OCI-LY7 (cell line): ENCODE results near the gene CYP4F2. TPM values are rescaled to one million over a fixed set of nuclear protein-coding genes. Genes with fewer than 3 reads are reported as not detected.
"Not testable (repeated sequence)": the region's sequence is repeated elsewhere in the genome, so short reads cannot be mapped to it uniquely, and the experiment has no call there.

Source experiments
- BruUV-seq: library from RNA; stranded (reverse); fragments of 400-500 nt; replicated peaks from 2 replicates; lab custom pipeline; 2021; lab: Mats Ljungman, UMichigan
- CTCF ChIA-PET: fragments of 300-600 bp; sonication (Branson Sonifier 250); formaldehyde crosslinking; loops from one replicate; lab custom pipeline; 2022; ENCODE audit warnings: antibody characterized with exemption; ENCODE audit not compliant: unreplicated experiment; lab: Charles Lee
- POLR2A ChIA-PET: fragments of 300-600 bp; sonication (Branson Sonifier 250); formaldehyde crosslinking; loops from one replicate; lab custom pipeline; 2022; ENCODE audit warnings: antibody characterized with exemption; lab: Charles Lee
- DNase-seq: peaks from one replicate; pipeline ENCODE4 v3.0.0-alpha.2; 2015; ENCODE audit warnings: low spot score
- H2AFZ ChIP-seq: fragments of 200-600 bp; sonication (generic), shearing (Covaris generic); 2 replicates; pipeline ENCODE4 v1.6.1; 2014; ENCODE audit warnings: mild to moderate bottlenecking, antibody characterized with exemption, low read length, moderate library complexity
- H3K27ac ChIP-seq: fragments of 200-600 bp; sonication (generic); 2 replicates; pipeline ENCODE4 v1.5.1; 2014; ENCODE audit warnings: mixed run types, low read depth, mild to moderate bottlenecking, moderate library complexity, low read length, inconsistent platforms; ENCODE audit not compliant: poor library complexity, severe bottlenecking
- H3K36me3 ChIP-seq: fragments of 200-600 bp; sonication (generic); 2 replicates; pipeline ENCODE4 v1.6.1; 2014; ENCODE audit warnings: mild to moderate bottlenecking, antibody characterized with exemption, low read length, moderate library complexity, mixed read lengths; ENCODE audit not compliant: insufficient read depth
- H3K4me1 ChIP-seq: fragments of 200-600 bp; sonication (generic); 2 replicates; pipeline ENCODE4 v1.5.1; 2014; ENCODE audit warnings: mild to moderate bottlenecking, low read length; ENCODE audit not compliant: insufficient read depth, poor library complexity, severe bottlenecking
- H3K4me2 ChIP-seq: fragments of 200-600 bp; sonication (generic); 2 replicates; pipeline ENCODE4 v1.6.1; 2014; ENCODE audit warnings: mild to moderate bottlenecking, low read length
- H3K4me3 ChIP-seq: fragments of 200-600 bp; sonication (generic); 2 replicates; pipeline ENCODE4 v1.5.1; 2014; ENCODE audit warnings: mild to moderate bottlenecking, low read depth, low read length; ENCODE audit not compliant: poor library complexity, severe bottlenecking
- H3K79me2 ChIP-seq: fragments of 200-600 bp; sonication (generic); 2 replicates; pipeline ENCODE4 v1.6.1; 2016; ENCODE audit warnings: low read depth, mild to moderate bottlenecking, low read length, moderate library complexity, mixed read lengths; ENCODE audit not compliant: insufficient read depth
- H3K9me2 ChIP-seq: fragments of 200-600 bp; sonication (generic); 2 replicates; pipeline ENCODE4 v1.6.1; 2016; ENCODE audit warnings: mild to moderate bottlenecking, low read length, mixed read lengths; ENCODE audit not compliant: insufficient read depth
- H3K9me3 ChIP-seq: fragments of 200-600 bp; sonication (generic); 2 replicates; pipeline ENCODE4 v1.6.1; 2014; ENCODE audit warnings: mild to moderate bottlenecking, mixed run types, low read length, mixed read lengths
- H4K20me1 ChIP-seq: fragments of 200-600 bp; sonication (generic); 2 replicates; pipeline ENCODE4 v1.6.1; 2014; ENCODE audit warnings: mild to moderate bottlenecking, antibody characterized with exemption, low read length, moderate library complexity, mixed read lengths; ENCODE audit not compliant: insufficient read depth
- CTCF ChIP-seq: fragments of 200-600 bp; sonication (generic); conservative IDR thresholded peaks from 2 replicates; pipeline ENCODE4 v1.5.1; 2014; ENCODE audit warnings: mild to moderate bottlenecking, antibody characterized with exemption, low read length, moderate library complexity, mixed read lengths
- EZH2phosphoT487 ChIP-seq: fragments of 200-600 bp; sonication (generic); IDR thresholded peaks from 2 replicates; pipeline ENCODE4 v1.6.1; 2018; ENCODE audit warnings: low read depth, borderline replicate concordance, mild to moderate bottlenecking, mixed run types, antibody characterized with exemption, low read length, moderate library complexity, mixed read lengths
- intact Hi-C: fragments of 100-400 bp; cut with micrococcal nuclease; formaldehyde crosslinking; loops from one replicate; pipeline ENCODE4 v1.10.0; 2022; ENCODE audit not compliant: unreplicated experiment
- total RNA-seq, 2 experiments: library from RNA; depleted of rRNA in 1 of 2; stranded (reverse); fragments of >200 nt in 1 of 2; shearing (Covaris generic) in 1 of 2; gene quantifications; 2 replicates each; pipeline ENCODE4 v1.2.3, GENCODE V29; 2014 to 2022

CYP4F2 gene
- total RNA-seq, 2 experiments from 2014 or later: not detected

GRCh38 chr19:15843203-15843893 lies 54.5 kb downstream of the CYP4F2 start:
- H3K9me2 ChIP-seq: no peaks in the 10 kb centered on the region
- H3K36me3 ChIP-seq: no peaks in the 10 kb centered on the region
- no peak for TF ChIP-seq EZH2phosphoT487
- TF ChIP-seq CTCF: no peak
- no peak overlapping the region for H3K4me3 ChIP-seq
- H3K4me2 ChIP-seq: no peak overlapping the region
- ChIA-PET CTCF (interaction anchor here (0.6 kb wide), 1 partner anchor 54 kb away, joined by 4 read pairs; the partner anchor contains the start of gene CYP4F2), POLR2A (interaction anchor here (0.6 to 0.7 kb wide), 2 partner anchors 150 to 622 kb away, joined by 3 to 4 read pairs; no protein-coding TSS in a partner anchor)
- no peak overlapping the region for H2AFZ ChIP-seq
- no peak overlapping the region for H3K27ac ChIP-seq
- intact Hi-C loops: no loop called here
- H4K20me1 ChIP-seq: no peaks in the 10 kb centered on the region
- H3K79me2 ChIP-seq: no peaks in the 10 kb centered on the region
- no peaks in the 10 kb centered on the region for H3K9me3 ChIP-seq
- no peak for DNase-seq
- H3K4me1 ChIP-seq: no peaks in the 10 kb centered on the region
- no TSS peak for BruUV-seq

- no peaks in the 10 kb centered on the region for H3K9me2 ChIP-seq
- H4K20me1 ChIP-seq: no peaks in the 10 kb centered on the region
- no peak overlapping the region for H3K4me3 ChIP-seq
- H3K79me2 ChIP-seq: no peaks in the 10 kb centered on the region
- no peak for DNase-seq
- ChIA-PET CTCF (no interaction called here), POLR2A (no interaction called here)
- no TSS peak for BruUV-seq
- H2AFZ ChIP-seq: no peak overlapping the region
- intact Hi-C loops: no loop called here
- H3K4me2 ChIP-seq: no peak overlapping the region
- no peaks in the 10 kb centered on the region for H3K9me3 ChIP-seq
- H3K36me3 ChIP-seq: no peaks in the 10 kb centered on the region
- TF ChIP-seq CTCF (peak; percentile 56), EZH2phosphoT487 (no peak)
- H3K4me1 ChIP-seq: peaks cover 6% of the 10 kb centered on the region
- H3K27ac ChIP-seq: no peak overlapping the region
Measured at GRCh38 chr19:15841875-15842569, 55.9 kb downstream of the CYP4F2 start.

GRCh38 chr19:15840833-15841232 lies 57.0 kb downstream of the CYP4F2 start:
- TF ChIP-seq CTCF (no peak), EZH2phosphoT487 (no peak)
- H3K4me1 ChIP-seq: peaks cover 10% of the 10 kb centered on the region
- H3K9me2 ChIP-seq: no peaks in the 10 kb centered on the region
- no peaks in the 10 kb centered on the region for H3K36me3 ChIP-seq
- no peaks in the 10 kb centered on the region for H3K79me2 ChIP-seq
- BruUV-seq: no TSS peak
- POLR2A ChIA-PET: no interaction called here
- no peaks in the 10 kb centered on the region for H4K20me1 ChIP-seq
- no peak overlapping the region for H2AFZ ChIP-seq
- H3K4me3 ChIP-seq: no peak overlapping the region
- intact Hi-C loops: no loop called here
- no peak overlapping the region for H3K27ac ChIP-seq
- no peak overlapping the region for H3K4me2 ChIP-seq
- no peak for DNase-seq
- CTCF ChIA-PET: no interaction called here
- no peaks in the 10 kb centered on the region for H3K9me3 ChIP-seq

GRCh38 chr19:15839888-15840287 lies 58.0 kb downstream of the CYP4F2 start:
- H3K79me2 ChIP-seq, DNase-seq, H2AFZ ChIP-seq, H3K4me3 ChIP-seq, BruUV-seq, H3K9me2 ChIP-seq, H3K4me2 ChIP-seq, CTCF ChIA-PET, H3K36me3 ChIP-seq, POLR2A ChIA-PET, intact Hi-C loops, H4K20me1 ChIP-seq, H3K27ac ChIP-seq, H3K9me3 ChIP-seq: not testable (repeated sequence)
- H3K4me1 ChIP-seq: peaks cover 18% of the 10 kb centered on the region
